Common myeloid progenitor, CD34-positive (primary cell): ENCODE measurements around the gene ZBTB8B.
"Not testable (repeated sequence)": the region's sequence is repeated elsewhere in the genome, so short reads cannot be mapped to it uniquely, and the experiment has no call there.

Source experiments
- CTCF ChIA-PET: fragments of 350-600 bp; sonication (Branson Sonifier 250); formaldehyde crosslinking; loops from one replicate; lab custom pipeline; 2021; ENCODE audit warnings: antibody characterized with exemption; lab: Charles Lee
- POLR2A ChIA-PET: fragments of 350-600 bp; sonication (Branson Sonifier 250); formaldehyde crosslinking; loops from one replicate; lab custom pipeline; 2021; ENCODE audit warnings: antibody characterized with exemption; lab: Charles Lee
- DNase-seq, 3 donors: peaks; one replicate each; pipeline versions ENCODE4 v3.0.0 to v3.0.0-alpha.2; 2013
- H3K27ac ChIP-seq, 2 experiments: 1 replicate in 1 of 2; 2 replicates in 1 of 2; pipeline ENCODE4 v1.7.0; 2013; ENCODE audit warnings: inconsistent platforms in 2 of 2, low read length in 2 of 2, mild to moderate bottlenecking in 2 of 2, low read depth in 1 of 2, moderate library complexity in 1 of 2; ENCODE audit not compliant: severe bottlenecking in 2 of 2, insufficient read depth in 1 of 2, poor library complexity in 1 of 2
- H3K27me3 ChIP-seq, 5 experiments: replicated peaks in 2 of 5; 1 replicate in 3 of 5; 2 replicates in 2 of 5; pipeline versions ENCODE4 v1.6.1 to v1.7.0; 2013; ENCODE audit warnings: low read length in 4 of 5, mild to moderate bottlenecking in 2 of 5, moderate library complexity in 2 of 5, inconsistent platforms in 1 of 5; ENCODE audit not compliant: insufficient read depth in 5 of 5, control insufficient read depth in 4 of 5
- H3K36me3 ChIP-seq, 4 experiments: 1 replicate in 2 of 4; 2 replicates in 2 of 4; pipeline versions ENCODE4 v1.6.1 to v1.7.0; 2013; ENCODE audit warnings: low read length in 3 of 4, control low read depth in 1 of 4, mild to moderate bottlenecking in 1 of 4; ENCODE audit not compliant: control insufficient read depth in 4 of 4, insufficient read depth in 4 of 4
- H3K4me1 ChIP-seq, 4 experiments: 1 replicate in 3 of 4; 2 replicates in 1 of 4; pipeline versions ENCODE4 v1.6.1 to v1.7.1; 2013; ENCODE audit warnings: low read length in 3 of 4, mild to moderate bottlenecking in 3 of 4, control low read depth in 1 of 4, inconsistent platforms in 1 of 4, moderate library complexity in 1 of 4; ENCODE audit not compliant: control insufficient read depth in 4 of 4, insufficient read depth in 4 of 4; ENCODE audit errors: control extremely low read depth in 1 of 4
- H3K4me3 ChIP-seq, 7 experiments: 1 replicate in 4 of 7; 2 replicates in 3 of 7; pipeline versions ENCODE4 v1.5.1 to v1.7.0; 2013; ENCODE audit warnings: mild to moderate bottlenecking in 7 of 7, low read length in 6 of 7, moderate library complexity in 6 of 7, inconsistent platforms in 2 of 7, low read depth in 2 of 7, control low read depth in 1 of 7; ENCODE audit not compliant: insufficient read depth in 4 of 7, control insufficient read depth in 1 of 7; ENCODE audit errors: extremely low read depth in 1 of 7
- H3K9me3 ChIP-seq, 5 experiments: 1 replicate in 4 of 5; 2 replicates in 1 of 5; pipeline versions ENCODE4 v1.6.1 to v1.7.1; 2013; ENCODE audit warnings: low read length in 4 of 5, mild to moderate bottlenecking in 2 of 5, inconsistent platforms in 1 of 5, low read depth in 1 of 5, moderate library complexity in 1 of 5; ENCODE audit not compliant: control insufficient read depth in 4 of 5, insufficient read depth in 2 of 5; ENCODE audit errors: control extremely low read depth in 1 of 5
- WGBS: methylation state at CpG from one replicate; pipeline ENCODE4 v1.1.5; 2013; ENCODE audit not compliant: insufficient coverage; 5-methylcytosine and 5-hydroxymethylcytosine counted together

The ZBTB8B gene

DNA sequence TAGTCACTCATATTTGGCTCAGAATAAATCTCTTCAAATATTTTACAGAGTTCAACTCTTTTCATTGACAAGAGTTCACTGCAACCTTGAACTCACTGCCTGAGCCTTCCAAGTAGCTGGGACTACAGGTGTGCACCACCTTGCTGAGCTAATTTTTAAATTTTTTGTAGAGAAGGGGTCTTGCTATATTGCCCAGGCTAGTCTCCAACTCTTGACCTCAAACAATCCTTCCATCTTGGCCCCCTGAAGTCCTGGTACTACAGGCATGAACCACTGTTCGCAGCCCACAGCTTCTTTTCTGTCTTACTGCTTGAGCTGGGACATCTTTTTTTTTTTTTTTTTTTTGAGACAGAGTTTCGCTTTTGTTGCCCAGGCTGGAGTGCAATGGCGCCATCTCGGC, 26.1 kb upstream of the ZBTB8B start:
- H3K36me3 ChIP-seq, DNase-seq, H3K27ac ChIP-seq, H3K4me3 ChIP-seq, H3K4me1 ChIP-seq, POLR2A ChIA-PET, H3K27me3 ChIP-seq, H3K9me3 ChIP-seq: not testable (repeated sequence)
- WGBS, result 100% methylated on average over 1 of the region's 4 CpGs
- CTCF ChIA-PET, result interaction anchor here (0.8 to 1.0 kb wide), 2 partner anchors 11 to 38 kb away, joined by 3 read pairs; no protein-coding TSS in a partner anchor

- H3K9me3 ChIP-seq, H3K4me1 ChIP-seq, POLR2A ChIA-PET, DNase-seq, H3K27me3 ChIP-seq, H3K27ac ChIP-seq, H3K4me3 ChIP-seq, H3K36me3 ChIP-seq: not testable (repeated sequence)
- whole genome bisulfite sequencing, result 100% methylated on average over 5 of the region's 10 CpGs
- CTCF ChIA-PET, result interaction anchor here (1.7 kb wide), 1 partner anchor 40 kb away, joined by 5 read pairs; no protein-coding TSS in a partner anchor
These were observed 23.4 kb upstream of the ZBTB8B start for GRCh38 chr1:32441467-32441866.

- H3K4me3 ChIP-seq, result no peak overlapping the region
- no peak overlapping the region for H3K27ac ChIP-seq
- peaks cover 0 to 12% (median 5%) of the 10 kb centered on the region in 5 experiments for H3K9me3 ChIP-seq
- ChIA-PET CTCF (interaction anchor here (0.6 to 1.2 kb wide), 2 partner anchors 23 to 652 kb away, joined by 3 to 4 read pairs; no protein-coding TSS in a partner anchor), POLR2A (no interaction called here)
- no peak for DNase-seq
- H3K27me3 ChIP-seq, result peaks cover 0 to 9% (median 0%) of the 10 kb centered on the region in 5 experiments
- WGBS, result 63% methylated on average over 5 of the region's 13 CpGs
- no peaks in the 10 kb centered on the region for H3K4me1 ChIP-seq
- no peaks in the 10 kb centered on the region for H3K36me3 ChIP-seq
These were observed 17.2 kb upstream of the ZBTB8B start for GRCh38 chr1:32447469-32448185.

DNA sequence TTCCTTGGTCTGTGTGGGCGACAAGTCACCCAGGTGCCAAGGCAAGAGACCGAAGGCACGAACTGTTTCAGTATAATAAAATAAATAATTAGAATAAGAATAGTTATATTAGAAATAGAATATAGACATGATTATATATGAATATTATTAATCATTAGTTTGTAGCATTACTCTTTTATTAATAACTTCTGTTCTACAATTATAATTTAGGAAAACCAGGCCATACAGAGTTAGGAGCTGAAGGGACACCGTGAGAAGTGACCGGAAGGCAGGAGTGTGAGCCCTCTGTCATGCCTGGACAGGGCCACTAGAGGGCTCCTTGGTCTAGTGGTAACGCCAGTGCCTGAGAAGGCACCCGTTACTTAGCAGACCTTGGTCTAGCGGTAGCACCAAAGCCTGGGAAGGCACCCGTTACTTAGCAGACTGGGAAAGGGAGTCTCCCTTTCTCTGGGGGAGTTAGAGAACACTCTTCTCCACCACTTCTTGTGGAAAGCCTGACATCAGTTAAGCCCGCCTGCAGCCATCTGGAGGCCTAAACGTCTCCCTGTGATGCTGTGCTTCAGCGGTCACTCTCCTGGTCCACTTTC, 16.6 kb upstream of the ZBTB8B start:
- WGBS, result 51% methylated on average over 7 of the region's 12 CpGs
- peak; percentile 22 to 55 (median 52) for DNase-seq
- POLR2A ChIA-PET, result interaction anchor here (0.5 kb wide), 1 partner anchor 87 kb away, joined by 4 read pairs; no protein-coding TSS in a partner anchor
- H3K27me3 ChIP-seq, H3K4me1 ChIP-seq, H3K27ac ChIP-seq, H3K36me3 ChIP-seq, H3K4me3 ChIP-seq: not testable (repeated sequence)
- H3K9me3 ChIP-seq, result peaks cover 0 to 12% (median 5%) of the 10 kb centered on the region in 5 experiments
- CTCF ChIA-PET, result interaction anchor here (1.2 to 1.5 kb wide), 2 partner anchors 22 to 173 kb away, joined by 4 read pairs; no protein-coding TSS in a partner anchor

DNA sequence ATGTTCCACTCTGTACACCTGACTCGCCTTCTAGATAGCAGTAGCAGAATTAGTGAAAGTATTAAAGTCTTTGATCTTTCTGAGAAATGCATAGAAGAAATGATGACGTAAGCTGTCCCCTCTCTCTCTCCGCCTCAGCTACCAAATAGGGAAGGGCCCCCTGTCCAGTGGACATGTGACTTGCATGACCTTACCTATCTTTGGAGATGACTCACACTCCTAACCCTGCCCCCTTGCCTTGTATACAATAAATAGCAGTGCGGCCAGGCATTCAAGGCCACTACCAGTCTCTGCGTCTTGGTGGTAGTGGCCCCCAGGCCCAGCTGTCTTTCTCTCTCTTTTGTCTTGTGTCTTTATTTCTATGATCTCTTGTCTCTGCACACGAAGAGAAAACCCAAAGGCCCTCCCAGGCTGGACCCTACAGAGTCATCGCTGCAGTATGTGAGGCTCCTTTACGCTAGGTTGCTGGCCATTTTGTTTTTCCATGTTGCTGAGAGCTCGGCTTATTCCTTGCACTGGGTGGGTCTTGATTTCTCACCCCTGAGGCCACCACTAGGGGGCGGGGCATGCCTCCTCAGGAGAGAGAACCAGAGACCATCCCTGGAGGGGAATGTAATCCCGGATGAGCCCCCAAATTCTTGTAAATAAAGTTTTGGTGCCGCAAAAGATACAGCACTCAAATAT, 16.0 kb upstream of the ZBTB8B start:
- ChIA-PET CTCF (interaction anchor here (1.2 to 1.5 kb wide), 2 partner anchors 22 to 172 kb away, joined by 4 read pairs; no protein-coding TSS in a partner anchor), POLR2A (interaction anchor here (0.5 kb wide), 1 partner anchor 87 kb away, joined by 4 read pairs; no protein-coding TSS in a partner anchor)
- no peaks in the 10 kb centered on the region for H3K36me3 ChIP-seq
- H3K9me3 ChIP-seq, result peaks cover 0 to 12% (median 5%) of the 10 kb centered on the region in 5 experiments
- H3K4me3 ChIP-seq, result no peak overlapping the region
- no peak overlapping the region for H3K27ac ChIP-seq
- 80% methylated on average over 9 of the region's 12 CpGs for whole genome bisulfite sequencing
- H3K4me1 ChIP-seq, result no peaks in the 10 kb centered on the region
- peaks cover 0 to 9% (median 0%) of the 10 kb centered on the region in 5 experiments for H3K27me3 ChIP-seq
- peak; percentile 14 to 37 (median 28) for DNase-seq

- CTCF ChIA-PET, result interaction anchor here (1.5 kb wide), 1 partner anchor 171 kb away, joined by 4 read pairs; no protein-coding TSS in a partner anchor
- H3K27me3 ChIP-seq, H3K4me1 ChIP-seq, H3K27ac ChIP-seq, DNase-seq, H3K4me3 ChIP-seq, H3K36me3 ChIP-seq, POLR2A ChIA-PET: not testable (repeated sequence)
- 95% methylated on average over 4 of the region's 5 CpGs for WGBS
- H3K9me3 ChIP-seq, result peaks cover 0 to 12% (median 5%) of the 10 kb centered on the region in 5 experiments
These were observed 15.4 kb upstream of the ZBTB8B start for GRCh38 chr1:32449457-32449831.
